ENCODE measurements around the gene LCN1.
"Not testable (repeated sequence)": the region's sequence is repeated elsewhere in the genome, so short reads cannot be mapped to it uniquely, and the experiment has no call there.

The LCN1 gene

DNA sequence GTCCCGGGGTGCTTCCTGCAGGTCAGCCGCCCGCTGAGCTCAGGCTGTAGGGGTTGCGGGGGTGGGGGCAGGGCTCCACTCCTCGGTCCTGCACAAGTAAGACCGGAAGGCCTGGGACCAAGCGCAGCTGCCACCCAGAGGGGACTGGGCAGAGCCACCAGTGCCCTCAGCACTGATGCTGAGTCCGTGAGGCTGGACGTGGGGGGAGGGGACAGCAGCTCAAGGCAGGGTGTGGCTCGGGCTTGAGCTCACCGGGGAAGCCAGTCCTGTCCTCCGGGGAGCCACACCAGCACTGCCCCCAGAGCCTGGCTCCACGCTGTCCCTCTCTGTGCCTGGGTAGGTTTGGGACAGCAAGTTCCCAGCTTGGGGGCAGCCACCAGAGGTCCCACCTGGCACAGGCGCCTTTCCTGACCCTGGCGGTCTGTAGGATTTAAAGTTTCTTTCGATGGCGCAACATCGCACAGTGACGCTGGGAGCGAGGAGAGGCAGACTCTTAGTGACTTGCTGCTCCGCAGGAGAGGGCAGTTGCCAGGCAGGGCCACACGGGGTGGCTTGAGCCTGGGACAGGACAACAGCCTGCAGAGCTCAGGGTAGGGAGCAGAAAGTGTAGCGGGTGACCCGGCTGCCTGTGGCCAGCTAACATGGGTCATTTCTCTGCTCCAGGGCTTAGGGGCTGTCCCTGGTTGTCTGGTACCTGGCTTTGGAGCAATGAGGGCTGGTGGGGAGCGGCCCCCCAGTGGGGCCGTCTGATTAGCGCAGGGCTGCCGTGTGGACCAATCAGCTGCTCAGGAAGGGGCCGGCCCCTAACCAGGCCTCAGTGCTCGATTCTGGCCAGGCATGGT lies 5.7 kb downstream of the LCN1 start:
- H3K4me1 ChIP-seq (ENCODE audit: control insufficient read depth in 1 of 2, insufficient read depth in 1 of 2, low read depth in 1 of 2, low read length in 1 of 2), result no peaks in the 10 kb centered on the region
- no peaks in the 10 kb centered on the region for H3K9me3 ChIP-seq
- no peaks in the 10 kb centered on the region for H3K36me3 ChIP-seq
- no peak overlapping the region for H3K4me3 ChIP-seq (ENCODE audit: low read depth in 1 of 2, low read length in 1 of 2)
- no peak overlapping the region for H3K27ac ChIP-seq
- TF ChIP-seq, protein P1, sequence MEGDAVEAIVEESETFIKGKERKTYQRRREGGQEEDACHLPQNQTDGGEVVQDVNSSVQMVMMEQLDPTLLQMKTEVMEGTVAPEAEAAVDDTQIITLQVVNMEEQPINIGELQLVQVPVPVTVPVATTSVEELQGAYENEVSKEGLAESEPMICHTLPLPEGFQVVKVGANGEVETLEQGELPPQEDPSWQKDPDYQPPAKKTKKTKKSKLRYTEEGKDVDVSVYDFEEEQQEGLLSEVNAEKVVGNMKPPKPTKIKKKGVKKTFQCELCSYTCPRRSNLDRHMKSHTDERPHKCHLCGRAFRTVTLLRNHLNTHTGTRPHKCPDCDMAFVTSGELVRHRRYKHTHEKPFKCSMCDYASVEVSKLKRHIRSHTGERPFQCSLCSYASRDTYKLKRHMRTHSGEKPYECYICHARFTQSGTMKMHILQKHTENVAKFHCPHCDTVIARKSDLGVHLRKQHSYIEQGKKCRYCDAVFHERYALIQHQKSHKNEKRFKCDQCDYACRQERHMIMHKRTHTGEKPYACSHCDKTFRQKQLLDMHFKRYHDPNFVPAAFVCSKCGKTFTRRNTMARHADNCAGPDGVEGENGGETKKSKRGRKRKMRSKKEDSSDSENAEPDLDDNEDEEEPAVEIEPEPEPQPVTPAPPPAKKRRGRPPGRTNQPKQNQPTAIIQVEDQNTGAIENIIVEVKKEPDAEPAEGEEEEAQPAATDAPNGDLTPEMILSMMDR (IDR thresholded peaks at IDR 0.05), result no peak
- H3K27me3 ChIP-seq, result no peaks in the 10 kb centered on the region

DNA sequence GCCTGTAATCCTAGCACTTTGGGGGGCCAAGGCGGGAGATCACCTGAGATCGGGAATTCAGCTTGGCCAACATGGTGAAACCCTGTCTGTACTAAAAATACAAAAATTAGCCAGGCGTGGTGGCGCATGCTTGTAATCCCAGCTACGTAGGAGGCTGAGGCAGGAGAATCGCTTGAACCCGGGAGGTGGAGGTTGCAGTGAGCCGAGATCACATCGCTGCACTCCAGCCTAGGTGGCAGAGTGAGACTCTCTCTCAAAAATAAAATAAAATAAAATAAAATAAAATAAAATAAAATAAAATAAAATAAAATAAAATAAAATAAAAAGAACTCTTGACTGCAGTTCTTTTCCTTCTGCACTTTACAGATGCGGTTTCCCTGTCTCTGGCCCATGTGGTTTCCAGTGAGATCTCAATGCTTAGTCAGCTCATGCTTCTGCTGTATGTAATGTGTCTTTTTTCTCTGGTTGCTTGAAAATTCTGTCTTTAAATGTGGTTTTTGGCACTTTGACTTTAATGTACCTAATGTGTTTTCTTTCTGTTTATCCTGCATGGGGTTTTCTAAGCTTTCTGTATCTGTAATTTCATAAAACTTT lies 7.7 kb downstream of the LCN1 start:
- not testable (repeated sequence) for H3K4me1 ChIP-seq (ENCODE audit: control insufficient read depth in 1 of 2, insufficient read depth in 1 of 2, low read depth in 1 of 2, low read length in 1 of 2); H3K36me3 ChIP-seq; H3K4me3 ChIP-seq (ENCODE audit: low read depth in 1 of 2, low read length in 1 of 2); H3K27ac ChIP-seq; H3K9me3 ChIP-seq
- peaks cover 15% of the 10 kb centered on the region for H3K27me3 ChIP-seq

DNA sequence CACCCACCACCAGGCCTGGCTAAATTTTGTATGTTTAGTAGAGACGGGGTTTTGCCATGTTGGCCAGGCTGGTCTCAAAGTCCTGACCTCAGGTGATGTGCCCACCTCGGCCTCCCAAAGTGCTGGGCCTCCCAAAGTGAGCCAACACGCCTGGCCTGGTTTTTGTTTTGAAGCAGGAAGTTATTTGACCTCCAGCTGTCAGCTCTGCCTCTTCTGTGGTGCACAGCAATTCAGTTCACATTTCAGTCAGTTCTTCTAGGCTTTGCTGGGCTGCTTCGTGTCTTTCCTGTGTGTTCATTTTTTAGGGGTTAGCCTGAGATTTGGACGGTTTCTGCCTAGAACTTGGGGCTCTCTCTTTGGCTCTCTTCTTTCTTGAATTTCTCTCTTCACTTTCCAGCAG lies 8.9 kb downstream of the LCN1 start:
- Histone ChIP-seq H3K9me3 (no peaks in the 10 kb centered on the region), H3K36me3 (no peaks in the 10 kb centered on the region), H3K27ac (no peak overlapping the region), H3K4me1 (ENCODE audit: control insufficient read depth in 1 of 2, insufficient read depth in 1 of 2, low read depth in 1 of 2, low read length in 1 of 2) (no peaks in the 10 kb centered on the region), H3K27me3 (peaks cover 27% of the 10 kb centered on the region), H3K4me3 (ENCODE audit: low read depth in 1 of 2, low read length in 1 of 2) (no peak overlapping the region)
- TF ChIP-seq, protein P1 (IDR thresholded peaks at IDR 0.05), result no peak

DNA sequence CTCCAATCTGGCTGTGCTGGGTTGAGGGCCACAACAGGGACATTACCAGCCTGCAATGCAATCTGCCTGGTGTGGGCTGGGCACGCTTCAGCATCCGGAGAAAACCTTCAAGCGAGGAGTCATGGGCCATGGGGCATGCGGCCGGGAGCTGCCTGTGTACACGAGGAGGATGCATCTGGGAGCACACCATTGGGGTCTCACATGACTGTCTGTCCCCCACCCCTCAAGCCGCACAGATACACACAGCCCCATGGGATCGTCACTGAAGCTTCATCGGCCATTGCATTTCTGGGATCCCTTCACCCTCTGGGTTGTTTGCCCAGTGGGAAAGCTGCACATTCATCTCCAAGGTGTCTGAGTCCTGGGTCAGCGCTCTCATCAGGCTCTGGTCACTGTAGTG lies 9.9 kb downstream of the LCN1 start:
- Histone ChIP-seq H3K27me3 (peaks cover 28% of the 10 kb centered on the region), H3K4me3 (ENCODE audit: low read depth in 1 of 2, low read length in 1 of 2) (no peak overlapping the region), H3K9me3 (no peaks in the 10 kb centered on the region), H3K4me1 (ENCODE audit: control insufficient read depth in 1 of 2, insufficient read depth in 1 of 2, low read depth in 1 of 2, low read length in 1 of 2) (no peaks in the 10 kb centered on the region), H3K36me3 (no peaks in the 10 kb centered on the region), H3K27ac (no peak overlapping the region)
- TF ChIP-seq, protein P1 (IDR thresholded peaks at IDR 0.05), result no peak

DNA sequence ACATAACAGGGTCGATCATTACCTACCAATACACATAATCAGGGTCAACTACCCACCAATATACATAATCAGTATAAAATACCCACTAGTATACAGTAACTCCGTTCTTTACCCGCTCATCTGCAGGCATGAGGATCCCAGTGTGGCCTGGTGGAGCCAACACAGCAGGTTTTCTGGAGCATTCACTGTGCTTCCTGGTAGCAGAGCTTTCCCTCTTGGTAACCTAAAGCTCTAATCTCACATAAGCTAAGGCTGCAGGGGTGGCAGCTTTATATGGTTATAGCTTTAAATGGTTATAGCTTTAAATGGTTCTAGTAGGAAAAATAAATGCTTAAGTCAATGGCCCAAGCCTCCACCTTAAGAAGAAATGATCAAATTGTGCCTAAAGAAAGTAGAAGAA lies 11.9 kb downstream of the LCN1 start:
- no peaks in the 10 kb centered on the region for H3K36me3 ChIP-seq
- peaks cover 34% of the 10 kb centered on the region for H3K27me3 ChIP-seq
- no peak overlapping the region for H3K27ac ChIP-seq
- no peaks in the 10 kb centered on the region for H3K4me1 ChIP-seq (ENCODE audit: control insufficient read depth in 1 of 2, insufficient read depth in 1 of 2, low read depth in 1 of 2, low read length in 1 of 2)
- TF ChIP-seq, protein P1 (IDR thresholded peaks at IDR 0.05), result no peak
- H3K9me3 ChIP-seq, result no peaks in the 10 kb centered on the region
- no peak overlapping the region for H3K4me3 ChIP-seq (ENCODE audit: low read depth in 1 of 2, low read length in 1 of 2)

DNA sequence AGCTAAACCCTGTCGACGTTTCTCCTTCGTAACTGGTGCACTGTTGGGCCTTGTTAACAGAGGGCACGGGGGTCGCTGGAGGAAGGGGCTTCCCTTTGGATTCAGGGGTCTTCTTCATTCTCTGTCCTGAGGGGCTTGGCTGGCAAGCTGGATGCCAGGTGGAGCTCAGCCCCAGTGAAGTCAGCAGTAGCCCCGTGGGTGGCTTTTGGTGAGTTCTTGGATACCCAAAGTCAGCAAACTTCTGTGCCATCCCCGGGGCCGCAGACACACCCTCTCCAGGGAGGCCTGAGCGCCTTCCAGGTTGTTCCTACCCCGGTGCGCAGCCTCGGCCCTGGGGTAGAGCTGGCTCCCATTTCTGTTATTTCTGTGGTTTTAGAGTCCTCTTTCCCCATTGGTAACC lies 12.4 kb downstream of the LCN1 start:
- Histone ChIP-seq H3K27me3 (peaks cover 34% of the 10 kb centered on the region), H3K9me3 (no peaks in the 10 kb centered on the region), H3K4me1 (ENCODE audit: control insufficient read depth in 1 of 2, insufficient read depth in 1 of 2, low read depth in 1 of 2, low read length in 1 of 2) (no peaks in the 10 kb centered on the region), H3K4me3 (ENCODE audit: low read depth in 1 of 2, low read length in 1 of 2) (no peak overlapping the region), H3K36me3 (no peaks in the 10 kb centered on the region), H3K27ac (no peak overlapping the region)
- TF ChIP-seq, protein P1 (IDR thresholded peaks at IDR 0.05), result no peak

DNA sequence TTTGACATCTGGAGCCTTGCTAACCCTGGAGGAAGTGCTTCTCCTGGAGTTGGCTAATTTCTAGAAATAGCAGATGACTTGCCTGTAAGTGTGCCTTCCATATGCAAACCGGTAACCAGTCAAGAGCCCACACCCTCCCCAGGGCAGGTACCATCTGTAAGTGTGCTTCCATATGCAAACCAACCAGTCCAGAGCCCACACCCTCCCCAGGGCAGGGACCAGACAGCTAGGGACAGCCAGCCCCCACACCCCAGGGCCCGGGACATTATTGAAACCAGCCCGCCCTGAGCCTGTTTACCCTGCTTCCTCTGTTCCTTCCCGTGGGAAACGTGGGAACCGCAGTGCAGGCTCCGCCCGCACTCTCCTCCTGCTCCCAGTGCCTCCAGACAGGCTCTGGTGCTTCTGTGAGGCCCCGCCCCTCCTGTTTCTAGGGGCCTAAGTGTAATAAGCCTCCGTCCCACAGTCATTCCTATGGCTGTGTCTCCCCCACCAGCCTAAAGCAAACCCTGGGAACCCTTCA lies 13.0 kb downstream of the LCN1 start:
- not testable (repeated sequence) for H3K27ac ChIP-seq; H3K4me1 ChIP-seq (ENCODE audit: control insufficient read depth in 1 of 2, insufficient read depth in 1 of 2, low read depth in 1 of 2, low read length in 1 of 2); H3K9me3 ChIP-seq; H3K4me3 ChIP-seq (ENCODE audit: low read depth in 1 of 2, low read length in 1 of 2); H3K36me3 ChIP-seq
- peaks cover 35% of the 10 kb centered on the region for H3K27me3 ChIP-seq

DNA sequence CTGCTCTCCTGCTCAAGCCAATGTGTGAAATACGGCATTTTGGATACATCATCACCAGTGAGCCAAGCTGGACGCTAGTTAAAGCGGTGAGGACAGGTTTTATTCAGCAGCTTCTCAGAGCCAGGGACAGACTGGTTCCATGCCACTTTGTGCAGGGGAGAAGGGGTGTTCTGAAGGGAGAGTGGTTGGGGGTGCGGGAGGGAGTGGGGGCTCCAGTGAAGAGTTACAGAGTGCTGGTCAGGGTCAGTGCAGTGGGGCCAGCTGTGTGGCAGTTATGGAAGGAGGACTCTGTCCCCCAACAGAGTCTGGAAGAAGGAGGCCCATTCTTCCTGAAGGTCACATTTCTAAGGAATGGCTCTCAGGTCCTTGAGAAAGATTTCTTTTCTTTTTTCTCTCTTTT lies 13.6 kb downstream of the LCN1 start:
- not testable (repeated sequence) for H3K4me3 ChIP-seq (ENCODE audit: low read depth in 1 of 2, low read length in 1 of 2); H3K9me3 ChIP-seq; H3K4me1 ChIP-seq (ENCODE audit: control insufficient read depth in 1 of 2, insufficient read depth in 1 of 2, low read depth in 1 of 2, low read length in 1 of 2); H3K27ac ChIP-seq; H3K36me3 ChIP-seq
- H3K27me3 ChIP-seq, result peaks cover 38% of the 10 kb centered on the region

DNA sequence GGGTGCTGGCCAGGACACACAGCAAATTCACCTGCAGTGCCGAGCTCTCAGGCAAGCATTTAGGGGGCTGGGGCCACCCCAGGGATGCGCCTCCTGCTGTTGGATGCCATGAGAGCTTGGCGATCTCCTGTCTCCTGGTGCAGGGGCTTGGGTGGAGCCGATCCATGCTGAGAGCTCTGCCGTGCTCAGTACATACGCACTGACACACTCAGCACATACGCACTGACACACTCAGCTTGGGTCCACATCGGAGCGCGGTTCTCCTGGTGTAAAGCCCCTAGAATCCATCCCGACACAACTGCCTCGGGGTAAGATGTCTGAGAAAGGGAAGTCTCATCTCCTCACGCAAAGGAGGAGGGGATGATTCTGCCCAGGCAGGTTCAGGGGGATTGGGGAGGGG lies 14.4 kb downstream of the LCN1 start:
- H3K4me3 ChIP-seq (ENCODE audit: low read depth in 1 of 2, low read length in 1 of 2); H3K4me1 ChIP-seq (ENCODE audit: control insufficient read depth in 1 of 2, insufficient read depth in 1 of 2, low read depth in 1 of 2, low read length in 1 of 2); H3K27ac ChIP-seq; H3K9me3 ChIP-seq; H3K36me3 ChIP-seq: not testable (repeated sequence)
- H3K27me3 ChIP-seq, result peaks cover 38% of the 10 kb centered on the region

Data from neutrophil (primary cell).